ENCODE data around the gene LEFTY2.
A peak's percentile ranks its signal among the peaks of the same experiment; 100 is the strongest.

The LEFTY2 gene, protein sequence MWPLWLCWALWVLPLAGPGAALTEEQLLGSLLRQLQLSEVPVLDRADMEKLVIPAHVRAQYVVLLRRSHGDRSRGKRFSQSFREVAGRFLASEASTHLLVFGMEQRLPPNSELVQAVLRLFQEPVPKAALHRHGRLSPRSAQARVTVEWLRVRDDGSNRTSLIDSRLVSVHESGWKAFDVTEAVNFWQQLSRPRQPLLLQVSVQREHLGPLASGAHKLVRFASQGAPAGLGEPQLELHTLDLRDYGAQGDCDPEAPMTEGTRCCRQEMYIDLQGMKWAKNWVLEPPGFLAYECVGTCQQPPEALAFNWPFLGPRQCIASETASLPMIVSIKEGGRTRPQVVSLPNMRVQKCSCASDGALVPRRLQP

DNA sequence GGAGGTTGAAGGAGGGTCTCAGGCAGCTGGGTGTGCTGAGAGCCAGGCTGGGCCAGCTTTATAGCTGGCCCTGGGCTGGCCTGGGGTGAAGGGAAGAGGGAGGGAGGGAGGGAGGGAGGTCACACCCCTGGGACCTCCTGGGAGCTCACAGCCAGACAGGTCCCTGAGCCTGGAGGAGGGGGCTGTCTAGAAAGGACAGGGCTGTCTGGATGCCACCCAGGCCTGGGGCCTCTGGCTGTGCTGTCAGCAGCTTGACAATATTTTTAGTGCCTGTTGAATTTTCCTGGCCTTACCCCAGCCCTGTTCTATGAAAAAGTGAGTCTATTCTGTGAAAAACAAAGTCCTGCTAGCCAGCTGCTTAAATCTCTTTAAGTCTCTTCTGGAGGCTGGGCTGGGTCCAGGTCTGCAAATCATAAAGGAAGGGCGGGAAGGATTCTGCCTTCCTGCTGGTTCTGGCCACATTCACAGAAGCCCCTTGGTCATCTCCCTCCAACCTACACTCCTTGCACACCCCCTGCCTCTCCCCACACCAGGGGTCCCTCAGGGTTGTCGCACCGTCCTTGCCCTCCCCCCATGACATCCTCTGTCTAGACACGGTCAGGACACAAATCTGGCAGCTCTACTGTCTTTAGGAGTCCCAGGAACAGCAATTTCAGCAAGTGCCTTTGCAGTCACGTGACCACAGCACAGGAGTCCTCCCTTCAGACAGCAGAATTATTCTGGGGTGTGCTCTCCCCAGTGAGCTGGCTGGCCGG, at the start of gene LEFTY2:
TSS of gene LEFTY2 (minus strand) at position 34 of the 755 bp plus-strand sequence. CDS start 80 bp downstream, outside the sequence.
- DNase-seq = no peak
- TF ChIP-seq, protein P1, sequence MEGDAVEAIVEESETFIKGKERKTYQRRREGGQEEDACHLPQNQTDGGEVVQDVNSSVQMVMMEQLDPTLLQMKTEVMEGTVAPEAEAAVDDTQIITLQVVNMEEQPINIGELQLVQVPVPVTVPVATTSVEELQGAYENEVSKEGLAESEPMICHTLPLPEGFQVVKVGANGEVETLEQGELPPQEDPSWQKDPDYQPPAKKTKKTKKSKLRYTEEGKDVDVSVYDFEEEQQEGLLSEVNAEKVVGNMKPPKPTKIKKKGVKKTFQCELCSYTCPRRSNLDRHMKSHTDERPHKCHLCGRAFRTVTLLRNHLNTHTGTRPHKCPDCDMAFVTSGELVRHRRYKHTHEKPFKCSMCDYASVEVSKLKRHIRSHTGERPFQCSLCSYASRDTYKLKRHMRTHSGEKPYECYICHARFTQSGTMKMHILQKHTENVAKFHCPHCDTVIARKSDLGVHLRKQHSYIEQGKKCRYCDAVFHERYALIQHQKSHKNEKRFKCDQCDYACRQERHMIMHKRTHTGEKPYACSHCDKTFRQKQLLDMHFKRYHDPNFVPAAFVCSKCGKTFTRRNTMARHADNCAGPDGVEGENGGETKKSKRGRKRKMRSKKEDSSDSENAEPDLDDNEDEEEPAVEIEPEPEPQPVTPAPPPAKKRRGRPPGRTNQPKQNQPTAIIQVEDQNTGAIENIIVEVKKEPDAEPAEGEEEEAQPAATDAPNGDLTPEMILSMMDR (IDR thresholded peaks at IDR 0.05; ENCODE audit: low read depth, low read length, missing control alignments) = no peak
- in situ Hi-C loops (cut with HindIII; ENCODE audit: low pct_ligation_motif_present, low sequenced_read_pairs) = no loop called here
- Histone ChIP-seq H3K4me3 (ENCODE audit: low read depth, low read length) (no peak within 1 kb of the TSS), H3K27ac (no peak within 1 kb of the TSS), H3K27me3 (replicated peaks) (no peaks in the 10 kb centered on the region), H3K36me3 (replicated peaks) (no peaks in the 10 kb centered on the region)

DNA sequence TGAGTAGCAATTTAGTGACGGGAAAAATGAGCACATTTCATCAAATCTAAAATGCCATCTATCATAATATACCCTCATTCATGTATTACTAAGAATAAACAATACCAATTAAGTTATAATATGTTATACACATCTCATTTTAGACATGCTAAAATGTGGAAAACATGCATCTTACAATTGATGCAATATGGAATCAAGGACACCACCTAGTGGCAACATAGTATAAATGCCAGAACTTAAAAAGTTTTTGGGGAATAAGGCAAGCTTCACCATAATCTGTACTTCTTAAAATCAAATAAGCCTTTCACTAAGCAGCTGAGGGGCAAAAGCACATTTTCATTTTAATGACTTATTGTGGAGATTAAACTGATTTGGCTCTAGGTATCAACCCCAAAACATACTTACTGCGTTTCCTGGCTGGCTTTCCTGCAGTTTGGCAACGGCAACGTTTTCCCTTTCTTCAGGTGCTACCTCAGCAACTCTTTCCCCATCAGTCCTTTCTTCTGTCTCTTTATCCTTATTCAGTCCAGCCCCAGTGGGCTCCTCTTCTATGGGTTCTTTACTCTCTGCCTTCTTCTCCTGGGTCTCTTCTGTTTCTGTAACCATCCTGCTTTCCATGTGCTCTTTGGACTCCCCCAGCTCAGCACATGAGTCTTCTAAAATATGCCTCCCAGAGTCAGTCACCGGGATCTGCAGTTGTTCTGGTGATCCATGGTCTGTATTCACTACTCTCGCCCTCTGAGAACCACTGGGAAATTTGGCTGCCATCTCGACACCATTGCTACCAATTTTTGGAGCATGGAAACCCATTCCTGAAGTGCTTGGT, 46.7 kb upstream of the LEFTY2 start:
- DNase-seq = no peak
- Histone ChIP-seq H3K27ac (no peak overlapping the region), H3K27me3 (replicated peaks) (no peaks in the 10 kb centered on the region), H3K36me3 (replicated peaks) (peaks cover 61% of the 10 kb centered on the region), H3K4me3 (ENCODE audit: low read depth, low read length) (no peak overlapping the region)
- in situ Hi-C loops (cut with HindIII; ENCODE audit: low pct_ligation_motif_present, low sequenced_read_pairs) = loop anchor here (25.0 kb wide), 2 partner anchors 175 to 525 kb away; partner anchors contain the start of gene EPHX1
- TF ChIP-seq, protein P1 (IDR thresholded peaks at IDR 0.05; ENCODE audit: low read depth, low read length, missing control alignments) = peak; percentile 44

DNA sequence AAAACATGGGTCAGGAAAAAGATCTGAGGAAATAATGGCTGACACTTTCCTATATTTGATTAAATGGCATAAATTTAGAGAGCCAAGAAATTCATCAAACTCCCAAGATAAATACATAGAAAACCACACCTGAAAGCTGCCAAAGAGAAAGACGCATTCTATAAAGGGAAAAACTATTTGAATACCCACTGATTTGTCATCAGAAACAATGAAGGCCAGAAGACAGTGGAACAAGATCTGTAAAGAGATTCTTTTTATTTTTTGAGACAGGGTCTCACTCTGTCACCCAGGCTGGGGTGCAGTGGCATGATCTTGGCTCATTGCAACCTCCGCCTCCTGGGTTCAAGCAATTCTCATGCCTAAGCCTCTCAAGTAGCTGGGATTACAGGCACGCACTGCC, 40.7 kb upstream of the LEFTY2 start:
- no peak for DNase-seq
- Histone ChIP-seq H3K27ac (no peak overlapping the region), H3K36me3 (replicated peaks) (peaks cover 45% of the 10 kb centered on the region), H3K4me3 (ENCODE audit: low read depth, low read length) (no peak overlapping the region), H3K27me3 (replicated peaks) (no peaks in the 10 kb centered on the region)
- TF ChIP-seq, protein P1 (IDR thresholded peaks at IDR 0.05; ENCODE audit: low read depth, low read length, missing control alignments) = no peak
- in situ Hi-C loops (cut with HindIII; ENCODE audit: low pct_ligation_motif_present, low sequenced_read_pairs) = loop anchor here (25.0 kb wide), 2 partner anchors 169 to 519 kb away; partner anchors contain the start of gene EPHX1

DNA sequence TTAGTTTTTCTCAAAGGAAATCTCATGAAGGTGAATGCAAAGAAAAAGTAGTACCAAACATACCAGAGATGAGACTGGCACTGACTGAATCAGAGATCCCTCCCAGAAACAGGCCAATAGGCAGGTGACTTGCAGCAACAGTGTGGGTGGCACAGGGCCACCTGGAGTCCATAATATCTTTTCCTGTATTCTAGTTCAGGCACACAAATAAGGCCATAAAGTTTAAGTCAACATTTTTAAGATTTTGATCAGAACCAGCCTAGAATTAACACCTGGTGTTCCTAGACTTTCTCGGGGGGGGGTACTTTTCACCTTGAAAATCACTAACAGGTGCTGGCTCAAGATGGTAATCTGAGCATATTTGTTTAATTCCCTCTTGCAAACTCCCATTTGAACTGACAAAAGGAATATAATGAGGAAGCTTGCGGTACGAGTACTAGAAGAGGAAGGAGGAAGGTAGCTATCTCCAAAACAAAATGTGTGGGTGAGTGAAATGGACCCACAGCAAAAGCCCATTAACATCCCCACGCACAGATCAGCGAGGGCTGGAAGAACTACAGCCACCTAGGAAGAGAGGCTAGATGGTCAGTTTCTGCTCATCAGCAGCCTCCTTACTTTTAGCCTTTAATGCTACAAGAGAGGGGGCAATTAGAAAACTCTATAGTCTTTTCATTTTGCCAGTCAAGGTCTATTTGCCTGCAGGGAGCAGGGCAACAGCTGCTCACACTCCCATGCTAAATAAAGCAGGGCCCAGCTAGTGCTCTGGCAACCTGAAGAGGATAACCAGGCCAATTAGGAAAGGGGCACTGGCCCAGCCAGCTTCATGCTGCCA, 39.2 kb upstream of the LEFTY2 start:
- peaks cover 41% of the 10 kb centered on the region for H3K36me3 ChIP-seq (replicated peaks)
- in situ Hi-C loops (cut with HindIII; ENCODE audit: low pct_ligation_motif_present, low sequenced_read_pairs) = loop anchor here (25.0 kb wide), 2 partner anchors 168 to 518 kb away; partner anchors contain the start of gene EPHX1
- TF ChIP-seq, protein P1 (IDR thresholded peaks at IDR 0.05; ENCODE audit: low read depth, low read length, missing control alignments) = no peak
- no peaks in the 10 kb centered on the region for H3K27me3 ChIP-seq (replicated peaks)
- no peak for DNase-seq
- no peak overlapping the region for H3K27ac ChIP-seq
- H3K4me3 ChIP-seq (ENCODE audit: low read depth, low read length) = no peak overlapping the region

DNA sequence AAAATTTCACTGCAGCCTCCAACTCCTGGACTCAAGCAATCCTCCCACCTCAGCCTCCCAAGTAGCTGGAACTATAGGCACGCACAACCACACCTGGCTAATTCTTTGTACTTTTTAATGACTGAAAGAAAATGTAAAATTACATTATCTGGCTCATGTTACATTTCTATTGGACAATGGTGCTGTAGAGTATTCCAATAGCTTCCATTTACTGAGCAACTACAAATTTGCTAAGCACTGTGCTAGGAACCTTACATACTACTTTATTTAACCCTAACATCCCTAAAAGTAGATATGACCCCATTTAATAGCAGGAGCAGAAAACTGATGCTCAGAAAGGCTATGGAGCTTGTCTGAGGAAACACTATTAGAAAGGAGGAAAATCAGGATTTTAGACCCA, 38.4 kb upstream of the LEFTY2 start:
- no peak overlapping the region for H3K27ac ChIP-seq
- TF ChIP-seq, protein P1 (IDR thresholded peaks at IDR 0.05; ENCODE audit: low read depth, low read length, missing control alignments) = no peak
- no peak for DNase-seq
- in situ Hi-C loops (cut with HindIII; ENCODE audit: low pct_ligation_motif_present, low sequenced_read_pairs) = loop anchor here (25.0 kb wide), 2 partner anchors 167 to 517 kb away; partner anchors contain the start of gene EPHX1
- H3K36me3 ChIP-seq (replicated peaks) = peaks cover 39% of the 10 kb centered on the region
- no peaks in the 10 kb centered on the region for H3K27me3 ChIP-seq (replicated peaks)
- H3K4me3 ChIP-seq (ENCODE audit: low read depth, low read length) = no peak overlapping the region

Measured in brain microvascular endothelial cell (primary cell).